ENCODE data around the gene GALR2.

- TF ChIP-seq ZNF76 (CRISPR knock-in tag; IDR thresholded peaks at IDR 0.05; ENCODE audit: borderline replicate concordance) (no peak), POLR2A (conservative IDR thresholded peaks at IDR 0.05) (no peak), REST (IDR thresholded peaks at IDR 0.05; ENCODE audit: borderline replicate concordance) (no peak), REST (CRISPR knock-in tag; IDR thresholded peaks at IDR 0.05; ENCODE audit: low read depth) (no peak), RBBP5 (IDR thresholded peaks at IDR 0.05; ENCODE audit: borderline replicate concordance, insufficient read depth, low read length, poor library complexity, severe bottlenecking) (no peak), CTCF (IDR thresholded peaks at IDR 0.05 in 2 of 3, conservative IDR thresholded peaks at IDR 0.05 in 1 of 3; ENCODE audit: insufficient read depth in 2 of 3, low read depth in 1 of 3, low read length in 3 of 3) (no peak), GMEB1 (CRISPR knock-in tag; IDR thresholded peaks at IDR 0.05) (no peak), RAD21 (CRISPR knock-in tag; conservative IDR thresholded peaks at IDR 0.05 in 1 of 2, IDR thresholded peaks at IDR 0.05 in 1 of 2) (no peak), ZNF586 (CRISPR knock-in tag; conservative IDR thresholded peaks at IDR 0.05) (no peak), KLF16 (IDR thresholded peaks at IDR 0.05) (no peak)
Observed at GRCh38 chr17:76049239-76049638, 25.3 kb upstream of the GALR2 start.

Data from K562 (cell line).